Parathyroid adenoma (tissue), 2 donors: ENCODE results near the gene ERFE.
"Not testable (repeated sequence)": the region's sequence is repeated elsewhere in the genome, so short reads cannot be mapped to it uniquely, and the experiment has no call there.

Source experiments
- H2AFZ ChIP-seq: fragments of 300-600 bp; sonication (generic); one replicate; pipeline ENCODE4 v1.7.0; 2017; ENCODE audit warnings: antibody characterized with exemption, mild to moderate bottlenecking
- H3K27ac ChIP-seq: fragments of 300-600 bp; sonication (generic); one replicate; pipeline ENCODE4 v1.7.0; 2017
- H3K27me3 ChIP-seq: fragments of 300-600 bp; sonication (generic); one replicate; pipeline ENCODE4 v1.7.0; 2017; ENCODE audit warnings: low read length; ENCODE audit not compliant: control insufficient read depth, insufficient read depth
- H3K36me3 ChIP-seq: fragments of 300-600 bp; sonication (generic); one replicate; pipeline ENCODE4 v1.7.0; 2017; ENCODE audit warnings: low read length; ENCODE audit not compliant: control insufficient read depth, insufficient read depth
- H3K4me1 ChIP-seq: fragments of 300-600 bp; sonication (generic); one replicate; pipeline ENCODE4 v1.7.0; 2017; ENCODE audit warnings: control low read depth
- H3K4me2 ChIP-seq: fragments of 300-600 bp; sonication (generic); one replicate; pipeline ENCODE4 v1.7.0; 2017; ENCODE audit warnings: low read length
- H3K4me3 ChIP-seq: fragments of 300-600 bp; sonication (generic); one replicate; pipeline ENCODE4 v1.7.0; 2017; ENCODE audit warnings: low read depth, low read length
- H3K79me2 ChIP-seq: fragments of 300-600 bp; sonication (generic); one replicate; pipeline ENCODE4 v1.7.0; 2017; ENCODE audit warnings: control low read depth
- H3K9ac ChIP-seq: fragments of 300-600 bp; sonication (generic); one replicate; pipeline ENCODE4 v1.7.0; 2017; ENCODE audit warnings: mild to moderate bottlenecking
- H3K9me3 ChIP-seq: fragments of 300-600 bp; sonication (generic); one replicate; pipeline ENCODE4 v1.7.0; 2017; ENCODE audit warnings: low read length; ENCODE audit not compliant: control insufficient read depth
- CTCF ChIP-seq: fragments of 300-600 bp; sonication (generic); IDR thresholded peaks from one replicate; pipeline ENCODE4 v1.7.0; 2017; ENCODE audit warnings: antibody characterized with exemption, mild to moderate bottlenecking
- donor health status: primary hyperparathyroidism.

Gene ERFE

GRCh38 chr2:238158509-238159070, at the start of gene ERFE:
TSS of gene ERFE (plus strand) at chr2:238158970. CDS start at chr2:238159008, 38 bp downstream.
- Histone ChIP-seq H2AFZ (peak within 1 kb of the TSS; percentile 66), H3K9me3 (no peaks in the 10 kb centered on the region), H3K36me3 (no peaks in the 10 kb centered on the region), H3K9ac (no peak within 1 kb of the TSS), H3K4me3 (no peak within 1 kb of the TSS), H3K27me3 (no peaks in the 10 kb centered on the region), H3K4me2 (peak within 1 kb of the TSS; percentile 51), H3K27ac (no peak within 1 kb of the TSS), H3K79me2 (no peaks in the 10 kb centered on the region), H3K4me1 (no peaks in the 10 kb centered on the region)
- no peak for TF ChIP-seq CTCF

- H2AFZ ChIP-seq = no peak overlapping the region
- H3K4me2 ChIP-seq = no peak overlapping the region
- H3K9ac ChIP-seq = no peak overlapping the region
- no peaks in the 10 kb centered on the region for H3K27me3 ChIP-seq
- no peaks in the 10 kb centered on the region for H3K4me1 ChIP-seq
- H3K9me3 ChIP-seq = no peaks in the 10 kb centered on the region
- TF ChIP-seq CTCF = no peak
- no peak overlapping the region for H3K27ac ChIP-seq
- no peak overlapping the region for H3K4me3 ChIP-seq
- no peaks in the 10 kb centered on the region for H3K36me3 ChIP-seq
- no peaks in the 10 kb centered on the region for H3K79me2 ChIP-seq
Measured at GRCh38 chr2:238113611-238114010, 45.2 kb upstream of the ERFE start.

- TF ChIP-seq CTCF = no peak
- H3K4me1 ChIP-seq = no peaks in the 10 kb centered on the region
- no peaks in the 10 kb centered on the region for H3K79me2 ChIP-seq
- no peak overlapping the region for H2AFZ ChIP-seq
- no peak overlapping the region for H3K4me2 ChIP-seq
- H3K27ac ChIP-seq = no peak overlapping the region
- no peaks in the 10 kb centered on the region for H3K36me3 ChIP-seq
- H3K9ac ChIP-seq = no peak overlapping the region
- no peak overlapping the region for H3K4me3 ChIP-seq
- H3K27me3 ChIP-seq = no peaks in the 10 kb centered on the region
- no peaks in the 10 kb centered on the region for H3K9me3 ChIP-seq
Measured at GRCh38 chr2:238114331-238114841, 44.4 kb upstream of the ERFE start.

GRCh38 chr2:238114851-238115660, 43.7 kb upstream of the ERFE start:
- H3K9ac ChIP-seq = no peak overlapping the region
- H3K4me3 ChIP-seq = no peak overlapping the region
- H3K36me3 ChIP-seq = no peaks in the 10 kb centered on the region
- no peaks in the 10 kb centered on the region for H3K9me3 ChIP-seq
- no peaks in the 10 kb centered on the region for H3K79me2 ChIP-seq
- no peak overlapping the region for H3K27ac ChIP-seq
- TF ChIP-seq CTCF = no peak
- no peak overlapping the region for H3K4me2 ChIP-seq
- H3K4me1 ChIP-seq = no peaks in the 10 kb centered on the region
- H3K27me3 ChIP-seq = no peaks in the 10 kb centered on the region
- no peak overlapping the region for H2AFZ ChIP-seq

GRCh38 chr2:238115709-238116108, 43.1 kb upstream of the ERFE start:
- H3K4me1 ChIP-seq, H3K79me2 ChIP-seq, H3K4me3 ChIP-seq, H3K9me3 ChIP-seq, H3K27ac ChIP-seq, H2AFZ ChIP-seq, H3K4me2 ChIP-seq, H3K36me3 ChIP-seq, H3K27me3 ChIP-seq, H3K9ac ChIP-seq: not testable (repeated sequence)
